Posterior vena cava (tissue), 2 donors: ENCODE data around the gene C1QTNF1. TPM values are rescaled to one million over a fixed set of nuclear protein-coding genes. Genes with fewer than 3 reads are reported as not detected.
A peak's percentile ranks its signal among the peaks of the same experiment; 100 is the strongest.

Experiments used
- DNase-seq: peaks from one replicate; pipeline ENCODE4 v3.0.0-alpha.2; 2020; ENCODE audit warnings: low spot score
- intact Hi-C, 2 donors: fragments of 100-400 bp; cut with DNase I; formaldehyde crosslinking; loops; one replicate each; pipeline versions ENCODE4 v1.14.1 to v1.14.2; 2022 to 2023
- total RNA-seq, 2 donors: library from RNA; stranded (reverse); fragmentation: NEBNext Ultra II Directional; extraction: Animal tissue kit (Norgen Biotek cat#: 25700); gene quantifications; one replicate each; pipeline ENCODE4 v1.2.1, GENCODE V29; 2021
- donor health status: DM: yes; HTN: yes; CAD: no.
- donor health status: DM: yes; HTN: yes; CAD: no.

Gene C1QTNF1
- total RNA-seq, 2 donors from 2014 or later: 172 to 261 TPM

- peak; percentile 72 for DNase-seq
- intact Hi-C loops: no loop called here
Measured at GRCh38 chr17:78991906-78992532, 31.9 kb upstream of the C1QTNF1 start.

GRCh38 chr17:78992542-78993212 lies 31.3 kb upstream of the C1QTNF1 start:
- intact Hi-C loops: no loop called here
- no peak for DNase-seq

- intact Hi-C loops: no loop called here
- peak; percentile 78 for DNase-seq
Measured at GRCh38 chr17:78993241-78993956, 30.6 kb upstream of the C1QTNF1 start.

GRCh38 chr17:78993981-78994671 lies 29.8 kb upstream of the C1QTNF1 start:
- peak; percentile 79 for DNase-seq
- intact Hi-C loops: no loop called here

- DNase-seq: peak; percentile 76
- intact Hi-C loops: no loop called here
Measured at GRCh38 chr17:78995022-78995760, 28.8 kb upstream of the C1QTNF1 start.

- peak; percentile 79 for DNase-seq
- intact Hi-C loops: no loop called here
Measured at GRCh38 chr17:78995761-78996451, 28.1 kb upstream of the C1QTNF1 start.

- intact Hi-C loops: no loop called here
- peak; percentile 64 for DNase-seq
Measured at GRCh38 chr17:78996781-78997201, 27.2 kb upstream of the C1QTNF1 start.

- DNase-seq: peak; percentile 68
- intact Hi-C loops: no loop called here
Measured at GRCh38 chr17:78997231-78997741, 26.7 kb upstream of the C1QTNF1 start.

- intact Hi-C loops: no loop called here
- peak; percentile 55 for DNase-seq
Measured at GRCh38 chr17:78997881-78998280, 26.1 kb upstream of the C1QTNF1 start.

- peak; percentile 86 for DNase-seq
- intact Hi-C loops: no loop called here
Measured at GRCh38 chr17:78998311-78999055, 25.5 kb upstream of the C1QTNF1 start.

GRCh38 chr17:78999056-78999768 lies 24.8 kb upstream of the C1QTNF1 start:
- intact Hi-C loops: no loop called here
- DNase-seq: peak; percentile 53

GRCh38 chr17:78999947-79000395 lies 24.0 kb upstream of the C1QTNF1 start:
- no peak for DNase-seq
- intact Hi-C loops: no loop called here

- peak; percentile 75 for DNase-seq
Measured at GRCh38 chr17:79000396-79001189, 23.4 kb upstream of the C1QTNF1 start.

GRCh38 chr17:79001190-79002020 lies 22.6 kb upstream of the C1QTNF1 start:
- intact Hi-C loops: no loop called here
- peak; percentile 75 for DNase-seq

More at GRCh38 chr17:79000396-79001189, 23.4 kb upstream of the C1QTNF1 start:
- intact Hi-C loops: no loop called here

GRCh38 chr17:79002291-79002690 lies 21.7 kb upstream of the C1QTNF1 start:
- intact Hi-C loops: no loop called here
- peak; percentile 67 for DNase-seq
